Measurements from ENCODE around the gene TTC33. TPM values are rescaled to one million over a fixed set of nuclear protein-coding genes. Genes with fewer than 3 reads are reported as not detected.
"Not testable (repeated sequence)": the region's sequence is repeated elsewhere in the genome, so short reads cannot be mapped to it uniquely, and the experiment has no call there.

TTC33 gene
- total RNA-seq, 1 experiment from 2014 or later: 35.3 TPM

GRCh38 chr5:40675396-40676133 lies 80.2 kb downstream of the TTC33 start:
- Histone ChIP-seq H3K4me3 (no peak overlapping the region), H3K36me3 (no peaks in the 10 kb centered on the region), H3K9me3 (replicated peaks) (no peaks in the 10 kb centered on the region), H3K4me1 (peaks cover 8% of the 10 kb centered on the region), H3K27me3 (no peaks in the 10 kb centered on the region), H3K27ac (no peak overlapping the region)
- no peak for DNase-seq

GRCh38 chr5:40674661-40675235 lies 81.0 kb downstream of the TTC33 start:
- Histone ChIP-seq H3K4me1 (peaks cover 16% of the 10 kb centered on the region), H3K27ac (no peak overlapping the region), H3K27me3 (no peaks in the 10 kb centered on the region), H3K4me3 (no peak overlapping the region), H3K36me3 (no peaks in the 10 kb centered on the region), H3K9me3 (replicated peaks) (no peaks in the 10 kb centered on the region)
- no peak for DNase-seq

GRCh38 chr5:40672425-40672824 lies 83.3 kb downstream of the TTC33 start:
- H3K4me1 ChIP-seq: peaks cover 24% of the 10 kb centered on the region
- H3K9me3 ChIP-seq (replicated peaks): no peaks in the 10 kb centered on the region
- no peak for DNase-seq
- no peaks in the 10 kb centered on the region for H3K36me3 ChIP-seq
- no peak overlapping the region for H3K27ac ChIP-seq
- no peaks in the 10 kb centered on the region for H3K27me3 ChIP-seq
- no peak overlapping the region for H3K4me3 ChIP-seq

GRCh38 chr5:40669606-40670390 lies 86.0 kb downstream of the TTC33 start:
- Histone ChIP-seq H3K27me3 (no peaks in the 10 kb centered on the region), H3K4me3 (no peak overlapping the region), H3K36me3 (no peaks in the 10 kb centered on the region), H3K9me3 (replicated peaks) (no peaks in the 10 kb centered on the region), H3K27ac (no peak overlapping the region), H3K4me1 (peaks cover 16% of the 10 kb centered on the region)
- peak; percentile 50 to 87 for DNase-seq

GRCh38 chr5:40667161-40667663 lies 88.5 kb downstream of the TTC33 start:
- Histone ChIP-seq H3K9me3 (replicated peaks) (no peaks in the 10 kb centered on the region), H3K4me1 (peaks cover 16% of the 10 kb centered on the region), H3K4me3 (no peak overlapping the region), H3K36me3 (no peaks in the 10 kb centered on the region), H3K27ac (no peak overlapping the region), H3K27me3 (no peaks in the 10 kb centered on the region)
- DNase-seq: no peak

- DNase-seq: no peak
- H3K4me1 ChIP-seq: peaks cover 16% of the 10 kb centered on the region
- H3K36me3 ChIP-seq: no peaks in the 10 kb centered on the region
- no peak overlapping the region for H3K4me3 ChIP-seq
- H3K9me3 ChIP-seq (replicated peaks): no peaks in the 10 kb centered on the region
- H3K27me3 ChIP-seq: no peaks in the 10 kb centered on the region
- H3K27ac ChIP-seq: no peak overlapping the region
Measured at GRCh38 chr5:40666657-40667056, 89.1 kb downstream of the TTC33 start.

GRCh38 chr5:40665635-40666298 lies 90.0 kb downstream of the TTC33 start:
- Histone ChIP-seq H3K36me3 (no peaks in the 10 kb centered on the region), H3K27me3 (no peaks in the 10 kb centered on the region), H3K27ac (no peak overlapping the region), H3K9me3 (replicated peaks) (no peaks in the 10 kb centered on the region), H3K4me3 (no peak overlapping the region), H3K4me1 (peaks cover 16% of the 10 kb centered on the region)
- DNase-seq: no peak

- DNase-seq: no peak
- Histone ChIP-seq H3K36me3 (no peaks in the 10 kb centered on the region), H3K27ac (no peak overlapping the region), H3K4me1 (no peaks in the 10 kb centered on the region), H3K27me3 (no peaks in the 10 kb centered on the region), H3K4me3 (no peak overlapping the region), H3K9me3 (replicated peaks) (no peaks in the 10 kb centered on the region)
Measured at GRCh38 chr5:40660751-40661150, 95.0 kb downstream of the TTC33 start.

- Histone ChIP-seq H3K27ac (no peak overlapping the region), H3K36me3 (no peaks in the 10 kb centered on the region), H3K27me3 (no peaks in the 10 kb centered on the region), H3K9me3 (replicated peaks) (no peaks in the 10 kb centered on the region), H3K4me1 (peaks cover 6% of the 10 kb centered on the region; the same call in 1 of the 2 replicates), H3K4me3 (no peak overlapping the region)
- DNase-seq: no peak
Measured at GRCh38 chr5:40656766-40657165, 99.0 kb downstream of the TTC33 start.

GRCh38 chr5:40656091-40656490 lies 99.7 kb downstream of the TTC33 start:
- H3K27ac ChIP-seq; H3K9me3 ChIP-seq (replicated peaks); H3K36me3 ChIP-seq; H3K4me1 ChIP-seq; DNase-seq; H3K4me3 ChIP-seq; H3K27me3 ChIP-seq: not testable (repeated sequence)

- H3K9me3 ChIP-seq (replicated peaks): no peaks in the 10 kb centered on the region
- H3K4me3 ChIP-seq: no peak overlapping the region
- no peak overlapping the region for H3K27ac ChIP-seq
- H3K36me3 ChIP-seq: no peaks in the 10 kb centered on the region
- no peak for DNase-seq
- no peaks in the 10 kb centered on the region for H3K27me3 ChIP-seq
- H3K4me1 ChIP-seq: peaks cover 6% of the 10 kb centered on the region; the same call in 1 of the 2 replicates
Measured at GRCh38 chr5:40655138-40655537, 100.6 kb downstream of the TTC33 start.

- Histone ChIP-seq H3K9me3 (replicated peaks) (no peaks in the 10 kb centered on the region), H3K27ac (no peak overlapping the region), H3K4me1 (peaks cover 6% of the 10 kb centered on the region; the same call in 1 of the 2 replicates), H3K27me3 (no peaks in the 10 kb centered on the region), H3K4me3 (no peak overlapping the region), H3K36me3 (no peaks in the 10 kb centered on the region)
- DNase-seq: no peak
Measured at GRCh38 chr5:40654377-40654991, 101.3 kb downstream of the TTC33 start.

- DNase-seq: no peak
- Histone ChIP-seq H3K4me1 (peaks cover 6% of the 10 kb centered on the region; the same call in 1 of the 2 replicates), H3K27ac (no peak overlapping the region), H3K4me3 (no peak overlapping the region), H3K9me3 (replicated peaks) (no peaks in the 10 kb centered on the region), H3K27me3 (no peaks in the 10 kb centered on the region), H3K36me3 (no peaks in the 10 kb centered on the region)
Measured at GRCh38 chr5:40653221-40654022, 102.3 kb downstream of the TTC33 start.

Measured in SJCRH30 (cell line).